ENCODE measurements around the gene DPP7. TPM values are rescaled to one million over a fixed set of nuclear protein-coding genes. Genes with fewer than 3 reads are reported as not detected.

The DPP7 gene
- total and polyA plus RNA-seq, 12 donors, result 91.4 to 677 (median 125) TPM

DNA sequence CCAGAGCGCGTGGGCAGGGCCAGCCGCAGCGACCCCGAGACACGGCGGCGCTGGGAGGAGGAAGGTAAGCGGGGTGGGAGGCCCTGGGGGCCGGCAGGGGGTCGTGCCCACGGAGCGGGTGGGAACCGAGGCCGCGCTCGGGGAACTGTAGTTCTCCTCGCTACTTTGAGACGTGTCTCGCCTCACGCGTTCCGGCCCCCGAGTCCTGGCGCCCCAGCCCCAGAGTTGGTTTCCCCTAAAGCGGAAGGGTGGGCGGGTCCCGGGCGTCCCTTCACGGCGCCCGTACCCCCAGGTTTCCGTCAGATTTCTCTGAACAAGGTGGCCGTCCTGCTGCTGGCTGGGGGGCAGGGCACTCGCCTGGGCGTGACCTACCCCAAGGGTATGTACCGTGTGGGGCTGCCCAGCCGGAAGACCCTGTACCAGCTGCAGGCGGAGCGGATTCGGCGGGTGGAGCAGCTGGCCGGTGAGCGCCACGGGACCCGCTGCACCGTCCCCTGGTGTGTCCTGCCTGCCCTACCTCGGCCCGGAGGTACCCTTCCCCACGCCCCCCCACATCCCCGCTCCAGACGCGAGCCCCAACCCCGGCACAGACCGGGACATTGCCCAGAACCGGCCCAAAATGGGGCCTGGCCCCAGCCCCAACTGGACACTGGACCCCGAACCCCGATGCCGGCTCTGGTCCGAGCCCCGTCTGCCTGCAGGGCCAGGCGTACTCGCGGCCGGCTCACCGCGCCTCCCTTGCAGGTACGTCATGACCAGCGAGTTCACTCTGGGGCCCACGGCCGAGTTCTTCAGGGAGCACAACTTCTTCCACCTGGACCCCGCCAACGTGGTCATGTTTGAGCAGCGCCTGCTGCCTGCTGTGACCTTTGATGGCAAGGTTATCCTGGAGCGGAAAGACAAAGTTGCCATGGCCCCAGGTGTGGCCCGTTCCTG lies 36.5 kb downstream of the DPP7 start:
- WGBS, 2 donors, result 15 to 19% methylated on average over 68 to 76 of the region's 76 CpGs

DNA sequence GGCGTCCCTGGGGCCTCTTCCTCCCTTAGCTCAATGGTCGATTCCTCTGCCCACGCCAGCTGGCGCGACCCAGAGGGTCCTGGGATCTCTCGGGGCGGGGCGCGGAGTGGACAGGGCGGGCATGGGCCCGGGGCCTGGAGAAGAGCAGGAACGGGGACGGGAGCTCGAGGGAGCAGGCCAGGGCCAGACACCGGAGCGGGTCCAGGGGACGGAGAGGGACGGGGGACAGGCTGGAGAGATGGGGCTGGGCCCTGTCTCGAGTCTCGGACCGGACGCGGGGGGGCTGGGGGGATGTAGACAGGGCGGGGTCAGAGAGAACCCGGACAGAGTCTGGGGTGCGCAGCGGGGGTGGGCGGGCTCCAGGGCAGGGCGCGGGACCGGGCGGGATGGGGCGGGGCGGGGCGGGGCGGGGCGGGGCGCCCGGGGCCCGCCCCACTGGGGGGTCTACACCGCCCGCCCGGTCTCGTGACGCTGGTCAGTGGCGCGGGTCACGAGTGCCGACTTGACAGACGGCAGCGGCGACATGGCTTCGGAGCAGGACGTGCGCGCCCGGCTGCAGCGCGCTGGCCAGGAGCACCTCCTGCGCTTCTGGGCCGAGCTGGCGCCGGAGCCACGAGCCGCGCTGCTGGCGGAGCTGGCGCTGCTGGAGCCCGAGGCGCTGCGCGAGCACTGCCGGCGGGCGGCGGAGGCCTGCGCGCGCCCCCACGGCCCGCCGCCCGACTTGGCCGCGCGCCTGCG lies 37.4 kb downstream of the DPP7 start, which contains the start of gene UAP1L1:
TSS of gene UAP1L1 (plus strand) at position 508 of the 738 bp plus-strand sequence. CDS start at position 524, 16 bp downstream.
- DNase-seq, result peak; percentile 80 to 83
- peaks cover 8 to 37% (median 13%) of the 10 kb centered on the region in 9 donors for H3K4me1 ChIP-seq
- TF ChIP-seq, protein P1, sequence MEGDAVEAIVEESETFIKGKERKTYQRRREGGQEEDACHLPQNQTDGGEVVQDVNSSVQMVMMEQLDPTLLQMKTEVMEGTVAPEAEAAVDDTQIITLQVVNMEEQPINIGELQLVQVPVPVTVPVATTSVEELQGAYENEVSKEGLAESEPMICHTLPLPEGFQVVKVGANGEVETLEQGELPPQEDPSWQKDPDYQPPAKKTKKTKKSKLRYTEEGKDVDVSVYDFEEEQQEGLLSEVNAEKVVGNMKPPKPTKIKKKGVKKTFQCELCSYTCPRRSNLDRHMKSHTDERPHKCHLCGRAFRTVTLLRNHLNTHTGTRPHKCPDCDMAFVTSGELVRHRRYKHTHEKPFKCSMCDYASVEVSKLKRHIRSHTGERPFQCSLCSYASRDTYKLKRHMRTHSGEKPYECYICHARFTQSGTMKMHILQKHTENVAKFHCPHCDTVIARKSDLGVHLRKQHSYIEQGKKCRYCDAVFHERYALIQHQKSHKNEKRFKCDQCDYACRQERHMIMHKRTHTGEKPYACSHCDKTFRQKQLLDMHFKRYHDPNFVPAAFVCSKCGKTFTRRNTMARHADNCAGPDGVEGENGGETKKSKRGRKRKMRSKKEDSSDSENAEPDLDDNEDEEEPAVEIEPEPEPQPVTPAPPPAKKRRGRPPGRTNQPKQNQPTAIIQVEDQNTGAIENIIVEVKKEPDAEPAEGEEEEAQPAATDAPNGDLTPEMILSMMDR (IDR thresholded peaks at IDR 0.05), result no peak
- intact Hi-C loops (cut with DNase I), result no loop called here
- 2% methylated on average over 63 to 85 of the region's 87 CpGs for WGBS, 2 donors
- peak; percentile 33 to 80 (median 64) for ATAC-seq
- no peaks in the 10 kb centered on the region for H3K9me3 ChIP-seq
- peaks cover 0 to 37% (median 18%) of the 10 kb centered on the region in 9 donors for H3K36me3 ChIP-seq
- no peaks in the 10 kb centered on the region for H3K27me3 ChIP-seq
- H3K27ac ChIP-seq, result peak within 1 kb of the TSS; percentile 16 to 82 (median 62)
- H3K4me3 ChIP-seq, result peak within 1 kb of the TSS; percentile 37 to 79 (median 72)

More for the DNA sequence above, 36.5 kb downstream of the DPP7 start:
- no peaks in the 10 kb centered on the region for H3K27me3 ChIP-seq
- intact Hi-C loops (cut with DNase I), result no loop called here
- H3K4me1 ChIP-seq, result peaks cover 8 to 34% (median 13%) of the 10 kb centered on the region in 9 donors
- peaks cover 0 to 46% (median 18%) of the 10 kb centered on the region in 9 donors for H3K36me3 ChIP-seq
- no peaks in the 10 kb centered on the region for H3K9me3 ChIP-seq
- H3K4me3 ChIP-seq, result peak overlapping the region; percentile 37 to 79 (median 72)
- DNase-seq (peak in 1 of 2 donors; percentile 43), ATAC-seq (peak in 6 of 8 donors; percentile 5 to 28 (median 14))
- H3K27ac ChIP-seq, result peak overlapping the region in 9 of 10 donors; percentile 16 to 82 (median 35)
- TF ChIP-seq, protein P1 (IDR thresholded peaks at IDR 0.05), result no peak

DNA sequence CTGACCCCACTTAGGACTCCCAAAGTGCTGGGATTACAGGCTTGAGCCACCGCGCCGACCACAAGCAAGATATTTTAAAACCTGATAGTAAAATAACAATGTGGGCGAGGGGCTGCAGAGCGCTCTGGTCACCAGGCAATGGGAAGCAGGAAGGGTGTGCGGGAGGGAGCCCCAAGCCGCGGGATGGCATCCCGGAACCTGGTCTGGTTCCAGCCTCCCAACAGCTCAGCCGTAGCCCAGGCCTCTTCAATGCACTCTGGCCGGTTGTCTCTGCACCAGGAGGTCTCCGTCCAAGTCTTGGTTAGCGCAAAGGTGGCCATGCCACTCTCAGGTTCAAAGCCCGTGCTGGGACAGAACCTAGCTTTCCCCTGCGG lies 37.9 kb downstream of the DPP7 start:
- Histone ChIP-seq H3K4me1 (peaks cover 8 to 40% (median 14%) of the 10 kb centered on the region in 9 donors), H3K4me3 (peak overlapping the region in 9 of 10 donors; percentile 62 to 79 (median 72)), H3K36me3 (peaks cover 0 to 32% (median 18%) of the 10 kb centered on the region in 9 donors), H3K27me3 (no peaks in the 10 kb centered on the region), H3K27ac (peak overlapping the region in 9 of 10 donors; percentile 12 to 82 (median 64)), H3K9me3 (no peaks in the 10 kb centered on the region)
- TF ChIP-seq, protein P1 (IDR thresholded peaks at IDR 0.05), result no peak
- DNase-seq (no peak), ATAC-seq (peak in 2 of 8 donors; percentile 2 to 16)
- WGBS, 2 donors, result 65 to 68% methylated on average over 15 of the region's 15 CpGs
- intact Hi-C loops (cut with DNase I), result no loop called here

DNA sequence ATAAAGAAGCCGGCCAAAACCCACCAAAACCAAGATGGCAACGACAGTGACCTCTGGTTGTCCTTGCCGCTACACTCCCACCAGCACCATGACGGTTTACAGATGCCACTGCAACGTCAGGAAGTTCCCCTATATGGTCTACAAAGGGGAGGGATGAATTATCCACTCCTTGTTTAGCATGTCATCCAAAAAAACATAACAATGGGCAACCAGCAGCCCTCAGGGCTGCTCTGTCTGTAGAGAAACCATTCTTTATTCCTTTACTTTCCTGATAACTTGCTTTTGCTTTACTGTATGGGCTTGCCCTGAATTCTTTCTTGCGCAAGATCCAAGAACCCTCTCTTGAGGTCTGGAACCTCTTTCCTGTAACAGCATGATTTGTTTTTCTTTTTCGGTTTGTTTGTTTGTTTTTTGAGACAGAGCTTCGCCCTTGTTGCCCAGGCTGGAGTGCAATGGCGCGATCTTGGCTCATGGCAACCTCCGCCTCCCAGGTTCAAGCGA lies 39.2 kb downstream of the DPP7 start:
- Histone ChIP-seq H3K9me3 (no peaks in the 10 kb centered on the region), H3K4me3 (no peak overlapping the region), H3K4me1 (peaks cover 15 to 51% (median 24%) of the 10 kb centered on the region in 9 donors), H3K27ac (no peak overlapping the region), H3K27me3 (no peaks in the 10 kb centered on the region), H3K36me3 (peaks cover 0 to 19% (median 12%) of the 10 kb centered on the region in 9 donors)
- TF ChIP-seq, protein P1 (IDR thresholded peaks at IDR 0.05), result no peak
- 87 to 91% methylated on average over 12 of the region's 12 CpGs for WGBS, 2 donors
- intact Hi-C loops (cut with DNase I), result no loop called here
- no peak for ATAC-seq
- no peak for DNase-seq

Data from heart right ventricle (tissue), 16 donors.